GM12891 (cell line): ENCODE data around the gene COLGALT1.

Experiments used
- DNase-seq: peaks from one replicate; pipeline ENCODE4 v3.0.0; 2011; ENCODE audit warnings: low spot score; ENCODE audit not compliant: insufficient read length
- FAIRE-seq: peaks from 2 replicates; lab custom pipeline; 2011; peaks lifted over from hg19 to GRCh38; lab: Jason Lieb, UNC
- PAX5 ChIP-seq: IDR thresholded peaks from 2 replicates; pipeline ENCODE4 v1.6.1; 2011; ENCODE audit warnings: low read length, moderate library complexity, mild to moderate bottlenecking; ENCODE audit not compliant: insufficient read depth, severe bottlenecking
- POLR2A ChIP-seq: IDR thresholded peaks from 2 replicates; pipeline ENCODE4 v1.6.1; 2011; ENCODE audit warnings: low read depth, low read length, control low read depth
- POLR2AphosphoS5 ChIP-seq: IDR thresholded peaks from 2 replicates; pipeline ENCODE4 v1.6.1; 2011; ENCODE audit warnings: low read depth, low read length, control low read depth
- POU2F2 ChIP-seq: IDR thresholded peaks from 2 replicates; pipeline ENCODE4 v1.6.1; 2011; ENCODE audit warnings: low read depth, mild to moderate bottlenecking, control low read depth, low read length, moderate library complexity
- SPI1 ChIP-seq: IDR thresholded peaks from 2 replicates; pipeline ENCODE4 v1.6.1; 2011; ENCODE audit warnings: low read depth, low read length, control low read depth
- TAF1 ChIP-seq: IDR thresholded peaks from 2 replicates; pipeline ENCODE4 v1.6.1; 2011; ENCODE audit warnings: low read depth, low read length, control low read depth

COLGALT1 gene

DNA sequence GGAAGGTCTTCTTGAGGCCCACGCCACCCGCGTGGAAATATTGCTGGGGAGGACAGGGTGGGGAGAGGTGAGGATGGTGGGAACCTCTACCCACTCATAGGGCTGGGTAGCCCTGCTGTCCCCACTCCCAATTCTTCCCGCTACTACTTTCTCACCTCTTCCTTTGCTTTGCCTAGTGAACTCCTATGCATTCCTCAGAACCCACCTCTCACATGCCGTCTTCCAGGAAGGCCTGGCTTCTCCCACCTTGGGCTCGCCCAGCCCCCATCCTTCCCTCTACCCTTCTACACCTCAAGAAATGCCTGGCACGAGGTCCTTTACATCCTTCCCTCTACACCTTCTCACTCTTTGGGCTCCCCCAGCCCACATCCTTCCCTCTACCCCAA lies 62.4 kb downstream of the COLGALT1 start:
- FAIRE-seq: no peak
- TF ChIP-seq POU2F2 (no peak), PAX5 (no peak), SPI1 (no peak), POLR2AphosphoS5 (no peak), POLR2A (no peak)
- DNase-seq: no peak

DNA sequence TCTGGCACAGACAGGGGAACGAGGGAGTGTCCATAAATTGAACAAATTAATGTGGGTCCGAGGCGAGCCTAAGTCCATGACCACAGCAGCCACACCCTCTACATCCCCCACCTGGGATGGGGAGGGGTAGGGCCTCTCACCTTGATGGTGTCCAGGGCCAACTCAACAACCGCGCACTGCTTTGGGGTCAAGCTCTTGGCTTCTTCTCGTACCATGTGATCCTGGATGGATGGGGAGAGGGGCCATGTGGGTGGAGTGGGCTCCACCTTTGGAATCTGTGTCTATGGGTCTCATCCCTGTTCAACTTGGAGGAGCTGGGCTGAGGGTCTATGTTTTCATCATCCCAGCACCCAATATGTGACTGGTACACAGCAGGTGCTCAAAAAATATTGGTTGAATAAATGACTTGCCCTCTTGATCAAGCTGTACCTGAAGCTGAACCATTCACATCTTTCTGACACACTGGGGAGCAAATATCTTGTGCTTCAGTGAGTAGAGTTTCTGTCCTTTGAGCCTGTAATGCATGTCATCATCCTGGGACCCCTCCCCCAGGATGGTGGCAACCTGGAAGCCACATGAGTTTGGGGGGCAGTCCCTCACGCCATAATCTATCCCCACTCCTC lies 62.9 kb downstream of the COLGALT1 start:
- TF ChIP-seq POU2F2: no peak
- TF ChIP-seq TAF1: no peak
- no peak for TF ChIP-seq SPI1
- no peak for TF ChIP-seq PAX5
- TF ChIP-seq POLR2AphosphoS5: no peak
- no peak for TF ChIP-seq POLR2A
- no peak for FAIRE-seq
- DNase-seq: no peak

DNA sequence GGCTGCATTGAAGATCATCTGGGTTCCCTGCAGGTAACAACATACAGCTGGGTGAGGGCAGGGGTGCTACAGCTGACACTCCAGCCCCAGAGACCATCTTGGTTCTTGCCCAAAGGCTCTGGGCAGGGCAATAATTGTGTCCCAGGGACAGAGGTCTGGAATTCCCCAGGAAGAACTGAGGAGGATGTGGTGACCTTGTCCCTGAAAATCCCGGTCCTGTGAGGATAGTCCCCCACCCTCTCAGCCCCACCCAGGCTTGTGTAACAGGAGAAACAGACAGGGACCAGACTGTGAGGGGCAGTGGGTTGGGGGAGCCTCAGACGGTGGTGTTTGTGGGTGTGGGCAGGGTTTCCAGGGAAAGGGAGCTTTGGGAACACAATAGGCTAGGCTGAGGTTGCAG lies 63.5 kb downstream of the COLGALT1 start:
- no peak for FAIRE-seq
- DNase-seq: no peak
- TF ChIP-seq PAX5 (no peak), SPI1 (no peak), POLR2AphosphoS5 (no peak), POU2F2 (no peak), TAF1 (no peak), POLR2A (no peak)

DNA sequence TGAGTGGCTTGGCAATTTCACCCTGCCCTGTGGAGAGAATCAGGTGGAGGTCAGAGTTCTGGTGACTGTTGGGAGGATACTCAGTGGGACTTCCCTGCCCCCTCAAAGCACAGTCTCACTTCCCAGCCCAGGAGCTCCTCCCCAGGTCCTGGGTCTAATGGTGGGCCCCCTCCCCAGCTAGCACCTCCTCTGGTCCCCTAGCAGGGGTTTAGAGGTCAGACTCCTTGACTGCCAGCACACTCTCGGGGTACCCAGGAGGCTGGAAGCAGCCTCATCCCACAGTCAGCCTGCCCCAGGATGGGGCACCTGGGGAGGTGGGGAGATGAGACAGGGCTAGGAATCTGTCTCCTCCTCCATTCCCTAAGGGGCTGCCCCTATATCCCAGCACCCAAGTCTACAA lies 65.2 kb downstream of the COLGALT1 start:
- FAIRE-seq: no peak
- no peak for TF ChIP-seq POU2F2
- no peak for TF ChIP-seq TAF1
- no peak for TF ChIP-seq PAX5
- no peak for TF ChIP-seq POLR2AphosphoS5
- no peak for TF ChIP-seq POLR2A
- no peak for TF ChIP-seq SPI1

DNA sequence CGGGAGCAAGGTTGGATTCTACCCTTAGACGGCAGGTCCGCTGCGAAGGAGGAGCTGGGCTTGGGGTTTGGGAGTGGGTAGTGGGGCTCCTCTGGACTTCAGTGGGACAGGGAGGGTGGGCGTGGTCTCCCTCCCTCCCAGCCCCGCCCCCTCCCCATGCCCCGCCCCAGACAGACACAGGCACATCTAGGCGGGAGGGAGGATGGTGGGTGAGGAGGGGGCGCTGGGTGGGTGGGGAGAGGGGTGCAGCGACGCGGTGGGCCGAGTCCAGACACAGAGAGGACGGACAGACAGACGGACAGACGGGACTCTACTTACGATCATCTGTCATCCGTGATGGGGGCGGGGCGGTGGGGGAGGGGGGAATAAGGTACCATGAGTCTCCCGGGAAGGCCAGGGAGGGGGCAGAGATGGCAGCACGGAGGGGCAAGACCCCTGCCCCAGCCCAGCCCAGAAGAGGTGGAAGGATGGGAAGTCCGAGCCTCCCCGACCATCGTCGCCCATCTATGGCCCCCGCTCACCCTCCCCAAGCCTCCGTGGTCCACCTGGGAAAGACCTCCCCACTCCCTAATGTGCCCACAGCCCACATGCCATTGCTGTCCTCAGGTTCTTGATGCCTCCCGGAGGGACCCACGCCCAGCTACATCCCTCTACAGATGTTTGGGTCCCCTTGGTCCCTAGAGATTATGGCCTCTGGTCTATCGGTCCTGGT lies 67.9 kb downstream of the COLGALT1 start:
- DNase-seq (no peak), FAIRE-seq (no peak)
- TF ChIP-seq PAX5 (no peak), POLR2A (no peak), TAF1 (no peak), POLR2AphosphoS5 (no peak)

More for the DNA sequence above, 65.2 kb downstream of the COLGALT1 start:
- no peak for DNase-seq

DNA sequence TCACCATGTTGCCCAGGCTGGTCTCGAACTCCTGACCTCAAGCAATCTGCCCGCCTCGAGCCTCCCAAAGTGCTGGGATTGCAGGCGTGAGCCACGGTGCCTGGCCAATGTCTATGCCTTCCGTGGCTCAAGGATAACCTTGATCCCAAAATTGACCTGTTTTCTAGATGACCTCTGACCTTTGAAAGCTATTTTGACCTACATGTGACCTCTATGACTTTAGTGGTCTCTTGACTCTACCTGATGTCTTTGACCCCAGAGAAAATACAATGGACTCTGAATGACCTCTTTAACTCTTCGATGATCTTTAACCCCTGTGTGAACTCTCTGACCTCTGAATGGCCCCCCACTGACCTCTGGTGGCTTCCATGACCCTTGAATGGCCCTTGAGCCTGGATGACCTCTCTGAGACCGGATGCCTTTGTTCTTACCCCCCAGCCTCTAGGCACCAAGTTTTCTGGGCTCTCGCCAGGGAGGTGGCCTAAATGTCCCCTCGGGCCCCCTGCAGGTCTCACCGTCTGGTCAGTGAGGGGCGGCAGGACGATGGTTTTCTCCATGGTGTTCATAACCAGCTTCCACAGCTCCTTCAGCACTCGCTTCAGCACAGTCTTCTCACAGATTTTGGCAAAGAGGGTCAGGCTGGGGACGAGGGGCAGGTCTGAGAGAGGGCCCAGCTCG lies 69.0 kb downstream of the COLGALT1 start:
- TF ChIP-seq POLR2A (no peak), POLR2AphosphoS5 (no peak), POU2F2 (no peak), SPI1 (no peak), PAX5 (no peak), TAF1 (no peak)
- FAIRE-seq (no peak), DNase-seq (no peak)

DNA sequence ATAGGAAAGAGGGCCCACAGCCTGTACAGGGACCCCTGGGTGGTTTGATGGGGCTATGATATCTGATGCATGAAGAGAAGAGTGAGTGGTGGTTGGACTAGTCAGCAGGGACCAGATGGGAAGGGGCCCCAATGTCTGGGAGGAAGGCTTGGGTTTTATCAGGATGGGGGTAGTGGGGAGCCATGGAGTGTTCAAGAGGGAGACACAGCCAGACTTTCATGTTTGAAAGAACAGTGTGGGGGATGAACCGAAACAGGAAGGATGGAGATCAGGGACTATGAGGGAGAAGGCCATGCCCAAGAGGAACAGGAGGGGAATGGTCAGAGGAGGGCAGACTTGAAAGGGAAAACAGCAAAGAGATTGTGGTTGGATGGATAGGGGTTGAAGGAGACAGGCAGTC lies 69.6 kb downstream of the COLGALT1 start:
- DNase-seq (no peak), FAIRE-seq (no peak)
- no peak for TF ChIP-seq SPI1
- TF ChIP-seq PAX5: no peak
- no peak for TF ChIP-seq POU2F2
- no peak for TF ChIP-seq POLR2AphosphoS5
- no peak for TF ChIP-seq POLR2A
- TF ChIP-seq TAF1: no peak

DNA sequence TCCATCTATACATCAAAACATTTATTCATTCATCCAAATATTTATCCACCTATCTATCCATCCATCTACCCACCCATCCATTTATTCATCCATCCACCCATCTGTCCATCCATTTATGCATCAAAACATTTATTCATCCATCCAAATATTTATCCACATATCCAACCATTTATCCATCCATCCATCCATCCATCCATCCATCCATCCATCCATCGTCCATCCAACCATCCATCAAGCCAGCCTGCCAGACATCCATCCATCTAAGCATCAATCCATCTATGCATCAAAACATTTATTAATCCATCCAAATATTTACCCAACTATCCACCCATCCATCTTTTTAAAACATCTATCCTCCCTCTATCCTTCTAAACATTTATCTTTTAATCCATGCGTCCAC lies 70.5 kb downstream of the COLGALT1 start:
- FAIRE-seq: no peak
- TF ChIP-seq TAF1 (no peak), POLR2A (no peak), POLR2AphosphoS5 (no peak), SPI1 (no peak), POU2F2 (no peak), PAX5 (no peak)
- DNase-seq: no peak

DNA sequence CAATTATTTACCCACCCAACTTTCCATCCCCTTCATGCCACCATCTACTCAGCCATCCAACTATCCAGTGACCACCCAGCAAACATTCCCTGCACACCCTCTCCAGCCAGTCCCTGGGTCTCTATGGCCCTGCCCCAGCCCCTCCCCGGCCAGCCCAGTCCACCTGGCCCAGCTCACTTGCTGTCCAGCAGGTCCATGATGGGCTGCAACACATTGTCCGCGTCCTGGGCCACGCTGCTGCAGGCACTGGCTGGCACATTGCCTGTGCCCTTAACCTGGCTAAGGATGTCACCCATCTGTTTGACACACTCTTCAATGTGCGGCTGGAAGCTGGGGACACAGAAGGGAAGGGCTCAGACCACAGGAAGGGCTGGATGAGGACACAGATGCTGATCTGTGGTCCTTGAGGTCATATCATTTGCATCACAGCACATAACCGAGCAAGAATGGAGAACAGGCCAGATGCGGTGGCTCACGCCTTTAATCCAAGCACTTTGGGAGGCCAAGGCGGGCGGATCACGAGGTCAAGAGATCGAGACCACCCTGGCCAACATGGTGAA lies 71.1 kb downstream of the COLGALT1 start:
- TF ChIP-seq SPI1: no peak
- no peak for TF ChIP-seq TAF1
- no peak for TF ChIP-seq PAX5
- TF ChIP-seq POU2F2: no peak
- TF ChIP-seq POLR2A: no peak
- TF ChIP-seq POLR2AphosphoS5: no peak
- FAIRE-seq (no peak), DNase-seq (no peak)
